Ovary (tissue), 3 donors: ENCODE data around the gene SLC34A2.

Experiments
- CTCF ChIP-seq, 3 donors: fragments of 450-650 bp in 2 of 3; fragments of 200-600 bp in 1 of 3; IDR thresholded peaks; one replicate each; pipeline versions ENCODE4 v1.5.1 to v1.8.0; 2016 to 2022; ENCODE audit warnings: antibody characterized with exemption in 3 of 3, mild to moderate bottlenecking in 1 of 3
- EP300 ChIP-seq: sonication (generic); formaldehyde crosslinking; IDR thresholded peaks from one replicate; pipeline ENCODE4 v1.6.1; 2017; ENCODE audit warnings: antibody characterized with exemption
- POLR2A ChIP-seq: fragments of 450-650 bp; IDR thresholded peaks from one replicate; pipeline ENCODE4 v1.6.1; 2017; ENCODE audit warnings: antibody characterized with exemption, mild to moderate bottlenecking, moderate library complexity
- donor health status: DM: no; HTN: no; CAD: no.

- TF ChIP-seq CTCF (IDR thresholded peaks at IDR 0.05): no peak
- no peak for TF ChIP-seq EP300
- no peak for TF ChIP-seq POLR2A
Measured at GRCh38 chr4:25638806-25639205, 16.8 kb upstream of the SLC34A2 start.
